Testis (tissue), 2 donors: ENCODE results near the gene STXBP6.

Experiments used
- CTCF ChIP-seq, 3 experiments: fragments of 450-650 bp in 2 of 3; fragments of 200-600 bp in 1 of 3; sonication (generic) in 1 of 3; IDR thresholded peaks; one replicate each; pipeline ENCODE4 v1.5.1; 2016 to 2019; ENCODE audit warnings: antibody characterized with exemption in 3 of 3, mild to moderate bottlenecking in 2 of 3, moderate library complexity in 1 of 3
- POLR2A ChIP-seq: fragments of 450-650 bp; IDR thresholded peaks from one replicate; pipeline ENCODE4 v1.6.1; 2017; ENCODE audit warnings: antibody characterized with exemption, mild to moderate bottlenecking, moderate library complexity

- TF ChIP-seq POLR2A (no peak), CTCF (IDR thresholded peaks at IDR 0.05) (no peak)
These were observed 229.3 kb downstream of the STXBP6 start for GRCh38 chr14:24820616-24821015.
